SK-N-SH treated with all-trans-retinoic acid at 6 μM for 48 hours (cell line): ENCODE results near the gene RALGAPB.
"Not testable (repeated sequence)": the region's sequence is repeated elsewhere in the genome, so short reads cannot be mapped to it uniquely, and the experiment has no call there.

Source experiments
- GLIS3 ChIP-seq: fragments of 250-450 bp; sonication (Bioruptor Pico); IDR thresholded peaks from 2 replicates; pipeline ENCODE4 v1.5.0; 2020; ENCODE audit warnings: mild to moderate bottlenecking, moderate library complexity
- RARB ChIP-seq: fragments of 250-450 bp; sonication (Bioruptor Pico); IDR thresholded peaks from 2 replicates; pipeline ENCODE4 v1.8.0; 2021; ENCODE audit warnings: mild to moderate bottlenecking, moderate library complexity

GRCh38 chr20:38461167-38461566 is 11.5 kb upstream of the RALGAPB start:
- TF ChIP-seq RARB, GLIS3 (CRISPR knock-in tag): not testable (repeated sequence)
